Thymus (tissue), 11 donors: Measurements from ENCODE around the gene CTPS2. TPM values are rescaled to one million over a fixed set of nuclear protein-coding genes. Genes with fewer than 3 reads are reported as not detected.
"Not testable (repeated sequence)": the region's sequence is repeated elsewhere in the genome, so short reads cannot be mapped to it uniquely, and the experiment has no call there.

Source experiments
- DNase-seq, 9 donors: peaks; one replicate each; pipeline ENCODE4 v3.0.0-alpha.2; 2013; ENCODE audit warnings: low spot score in 9 of 9, low read depth in 6 of 9, missing footprints in 1 of 9
- H3K27ac ChIP-seq, 2 donors: one replicate each; pipeline ENCODE4 v1.5.1; 2013; ENCODE audit warnings: control low read depth in 1 of 2, low read depth in 1 of 2, low read length in 1 of 2, mild to moderate bottlenecking in 1 of 2, moderate library complexity in 1 of 2
- H3K27me3 ChIP-seq, 2 donors: one replicate each; pipeline ENCODE4 v1.5.1; 2013; ENCODE audit warnings: low read length in 1 of 2; ENCODE audit not compliant: control insufficient read depth in 2 of 2, insufficient read depth in 1 of 2
- H3K36me3 ChIP-seq, 2 donors: one replicate each; pipeline ENCODE4 v1.5.1; 2013; ENCODE audit warnings: low read length in 1 of 2, mild to moderate bottlenecking in 1 of 2, moderate library complexity in 1 of 2; ENCODE audit not compliant: control insufficient read depth in 2 of 2, insufficient read depth in 2 of 2
- H3K4me1 ChIP-seq, 2 donors: one replicate each; pipeline ENCODE4 v1.5.1; 2013; ENCODE audit warnings: low read length in 2 of 2; ENCODE audit not compliant: control insufficient read depth in 2 of 2, insufficient read depth in 2 of 2
- H3K4me3 ChIP-seq, 2 donors: one replicate each; pipeline ENCODE4 v1.5.1; 2013; ENCODE audit warnings: low read length in 2 of 2, control low read depth in 1 of 2, mild to moderate bottlenecking in 1 of 2
- H3K9me3 ChIP-seq, 2 donors: one replicate each; pipeline ENCODE4 v1.5.1; 2013; ENCODE audit warnings: low read length in 1 of 2, mild to moderate bottlenecking in 1 of 2; ENCODE audit not compliant: control insufficient read depth in 2 of 2, insufficient read depth in 1 of 2
- WGBS: extraction: QIAGEN DNeasy Blood & Tissue Kit; methylation state at CpG from one replicate; pipeline ENCODE4 v1.1.7; 2013; 5-methylcytosine and 5-hydroxymethylcytosine counted together
- polyA plus RNA-seq: library from polyadenylated mRNA; stranded (reverse); fragments of 200-250 nt; gene quantifications from one replicate; pipeline ENCODE4 v1.2.3, GENCODE V29; 2013
- total RNA-seq: library from RNA; stranded (reverse); fragments of 120-200 nt; gene quantifications from one replicate; pipeline ENCODE4 v1.2.4, GENCODE V29; 2013
- donor health status: healthy.

The CTPS2 gene
- total and polyA plus RNA-seq, 2 donors: 10.2 to 11.3 TPM

GRCh38 chrX:16579517-16579916, 133.0 kb downstream of the CTPS2 start:
- 72% methylated on average over 3 of the region's 3 CpGs for WGBS
- no peaks in the 10 kb centered on the region for H3K9me3 ChIP-seq
- H3K27ac ChIP-seq: no peak overlapping the region
- no peak overlapping the region for H3K4me3 ChIP-seq
- H3K27me3 ChIP-seq: no peaks in the 10 kb centered on the region
- no peaks in the 10 kb centered on the region for H3K36me3 ChIP-seq
- DNase-seq: no peak
- no peaks in the 10 kb centered on the region for H3K4me1 ChIP-seq

GRCh38 chrX:16578218-16578617, 134.3 kb downstream of the CTPS2 start:
- Histone ChIP-seq H3K4me1 (no peaks in the 10 kb centered on the region), H3K36me3 (no peaks in the 10 kb centered on the region), H3K9me3 (no peaks in the 10 kb centered on the region), H3K27ac (no peak overlapping the region), H3K27me3 (no peaks in the 10 kb centered on the region), H3K4me3 (no peak overlapping the region)
- 74% methylated on average over 2 of the region's 2 CpGs for WGBS
- DNase-seq: no peak

- H3K27me3 ChIP-seq: no peaks in the 10 kb centered on the region
- no peak for DNase-seq
- H3K9me3 ChIP-seq: no peaks in the 10 kb centered on the region
- no peak overlapping the region for H3K27ac ChIP-seq
- no peaks in the 10 kb centered on the region for H3K36me3 ChIP-seq
- no peak overlapping the region for H3K4me3 ChIP-seq
- WGBS: 85% methylated on average over 2 of the region's 2 CpGs
- no peaks in the 10 kb centered on the region for H3K4me1 ChIP-seq
Measured at GRCh38 chrX:16577483-16578029, 134.9 kb downstream of the CTPS2 start.

- H3K27me3 ChIP-seq, H3K36me3 ChIP-seq, H3K27ac ChIP-seq, H3K4me3 ChIP-seq, H3K9me3 ChIP-seq, DNase-seq, H3K4me1 ChIP-seq: not testable (repeated sequence)
- 98% methylated on average over 35 of the region's 35 CpGs for WGBS
Measured at GRCh38 chrX:16575388-16575787, 137.1 kb downstream of the CTPS2 start.

GRCh38 chrX:16573781-16574180, 138.7 kb downstream of the CTPS2 start:
- DNase-seq: no peak
- Histone ChIP-seq H3K4me1 (no peaks in the 10 kb centered on the region), H3K9me3 (no peaks in the 10 kb centered on the region), H3K36me3 (no peaks in the 10 kb centered on the region), H3K27me3 (no peaks in the 10 kb centered on the region), H3K27ac (no peak overlapping the region), H3K4me3 (no peak overlapping the region)
- WGBS: 100% methylated on average over 1 of the region's 1 CpG

GRCh38 chrX:16567681-16568080, 144.8 kb downstream of the CTPS2 start:
- no peak overlapping the region for H3K4me3 ChIP-seq
- no peaks in the 10 kb centered on the region for H3K36me3 ChIP-seq
- 96% methylated on average over 4 of the region's 4 CpGs for WGBS
- H3K27me3 ChIP-seq: no peaks in the 10 kb centered on the region
- no peak for DNase-seq
- no peaks in the 10 kb centered on the region for H3K4me1 ChIP-seq
- no peak overlapping the region for H3K27ac ChIP-seq
- H3K9me3 ChIP-seq: no peaks in the 10 kb centered on the region

- Histone ChIP-seq H3K4me3 (no peak overlapping the region), H3K27ac (no peak overlapping the region), H3K4me1 (no peaks in the 10 kb centered on the region), H3K27me3 (no peaks in the 10 kb centered on the region), H3K36me3 (no peaks in the 10 kb centered on the region), H3K9me3 (no peaks in the 10 kb centered on the region)
- no peak for DNase-seq
- 89% methylated on average over 3 of the region's 3 CpGs for WGBS
Measured at GRCh38 chrX:16566571-16566970, 145.9 kb downstream of the CTPS2 start.

- Histone ChIP-seq H3K9me3 (no peaks in the 10 kb centered on the region), H3K4me1 (no peaks in the 10 kb centered on the region), H3K27ac (no peak overlapping the region), H3K4me3 (no peak overlapping the region), H3K27me3 (no peaks in the 10 kb centered on the region), H3K36me3 (no peaks in the 10 kb centered on the region)
- DNase-seq: no peak
- 59% methylated on average over 4 of the region's 4 CpGs for WGBS
Measured at GRCh38 chrX:16560173-16560572, 152.3 kb downstream of the CTPS2 start.

- Histone ChIP-seq H3K27ac (no peak overlapping the region), H3K4me3 (no peak overlapping the region), H3K36me3 (no peaks in the 10 kb centered on the region), H3K4me1 (no peaks in the 10 kb centered on the region), H3K9me3 (no peaks in the 10 kb centered on the region), H3K27me3 (no peaks in the 10 kb centered on the region)
- DNase-seq: no peak
- 95% methylated on average over 1 of the region's 1 CpG for WGBS
Measured at GRCh38 chrX:16559206-16559619, 153.3 kb downstream of the CTPS2 start.

GRCh38 chrX:16558489-16558888, 154.0 kb downstream of the CTPS2 start:
- no peaks in the 10 kb centered on the region for H3K36me3 ChIP-seq
- no peak overlapping the region for H3K4me3 ChIP-seq
- H3K27me3 ChIP-seq: no peaks in the 10 kb centered on the region
- no peaks in the 10 kb centered on the region for H3K4me1 ChIP-seq
- H3K27ac ChIP-seq: no peak overlapping the region
- H3K9me3 ChIP-seq: no peaks in the 10 kb centered on the region
- no peak for DNase-seq
- WGBS: 97% methylated on average over 6 of the region's 6 CpGs
